Mucosa of descending colon (tissue), 3 donors: ENCODE results near the gene PCDH9. TPM values are rescaled to one million over a fixed set of nuclear protein-coding genes. Genes with fewer than 3 reads are reported as not detected.

Experiments used
- ATAC-seq: fragments of 200-7000 bp; cut with Tn5 transposase; one replicate; pipeline ENCODE4 v1.9.1; 2020; ENCODE audit warnings: mild to moderate bottlenecking, moderate library complexity
- DNase-seq, 3 donors: peaks; one replicate each; pipeline ENCODE4 v3.0.0-alpha.2; 2020
- H3K36me3 ChIP-seq: fragments of 200-600 bp; one replicate; pipeline ENCODE4 v1.8.0; 2021; ENCODE audit warnings: low read depth, mild to moderate bottlenecking
- H3K4me1 ChIP-seq: fragments of 200-600 bp; one replicate; pipeline ENCODE4 v1.8.0; 2021; ENCODE audit warnings: low read depth, mild to moderate bottlenecking
- H3K4me3 ChIP-seq: fragments of 200-600 bp; one replicate; pipeline ENCODE4 v1.8.0; 2021; ENCODE audit warnings: mild to moderate bottlenecking
- H3K9me3 ChIP-seq: fragments of 200-600 bp; one replicate; pipeline ENCODE4 v1.8.0; 2021; ENCODE audit warnings: mild to moderate bottlenecking
- intact Hi-C, 2 donors: fragments of 100-400 bp; cut with DNase I in 1 of 2; cut with micrococcal nuclease in 1 of 2; formaldehyde crosslinking; loops; one replicate each; pipeline versions ENCODE4 v1.11.0 to v1.11.1; 2022; cut with DNase I, micrococcal nuclease
- total RNA-seq, 3 donors: library from RNA; stranded (reverse); fragmentation: NEBNext Ultra II Directional in 2 of 3; extraction: Animal tissue kit (Norgen Biotek cat#: 25700) in 2 of 3; gene quantifications; one replicate each; pipeline versions ENCODE4 v1.2.1 to v1.2.4, GENCODE V29; 2021 to 2023
- TF ChIP-seq, protein P1 (sequence below): fragments of 200-600 bp; IDR thresholded peaks from one replicate; pipeline ENCODE4 v1.8.0; 2022; ENCODE audit warnings: antibody characterized with exemption, mild to moderate bottlenecking
- donor health status: DM: no; HTN: no; CAD: no; lungs with moderate emphysema.
- donor health status: DM: no; HTN: no; CAD: no.
- donor health status: DM: no; HTN: yes; CAD: no.

Gene PCDH9
- total RNA-seq, 3 donors from 2014 or later = 0.58 to 5.0 (median 0.80) TPM

DNA sequence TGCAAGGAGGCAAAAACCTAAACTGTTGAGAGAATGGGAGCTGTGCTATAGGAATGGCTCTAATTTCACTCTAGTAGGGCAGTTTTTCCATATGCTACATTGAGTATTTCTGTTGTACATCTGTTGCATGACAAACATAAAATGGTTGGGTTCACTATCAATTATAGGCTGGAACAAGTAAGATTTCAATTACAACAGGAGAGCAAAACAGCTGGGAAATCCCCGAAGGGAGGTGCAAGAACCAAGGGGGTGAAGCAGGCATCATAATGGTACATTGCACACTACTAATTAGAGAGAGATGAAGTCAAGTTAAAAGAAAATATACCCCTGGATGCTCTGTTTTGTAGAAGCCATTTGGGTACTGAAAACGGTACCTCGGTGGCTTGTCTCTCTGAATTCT is 389.5 kb downstream of the PCDH9 start:
- TF ChIP-seq, protein P1, sequence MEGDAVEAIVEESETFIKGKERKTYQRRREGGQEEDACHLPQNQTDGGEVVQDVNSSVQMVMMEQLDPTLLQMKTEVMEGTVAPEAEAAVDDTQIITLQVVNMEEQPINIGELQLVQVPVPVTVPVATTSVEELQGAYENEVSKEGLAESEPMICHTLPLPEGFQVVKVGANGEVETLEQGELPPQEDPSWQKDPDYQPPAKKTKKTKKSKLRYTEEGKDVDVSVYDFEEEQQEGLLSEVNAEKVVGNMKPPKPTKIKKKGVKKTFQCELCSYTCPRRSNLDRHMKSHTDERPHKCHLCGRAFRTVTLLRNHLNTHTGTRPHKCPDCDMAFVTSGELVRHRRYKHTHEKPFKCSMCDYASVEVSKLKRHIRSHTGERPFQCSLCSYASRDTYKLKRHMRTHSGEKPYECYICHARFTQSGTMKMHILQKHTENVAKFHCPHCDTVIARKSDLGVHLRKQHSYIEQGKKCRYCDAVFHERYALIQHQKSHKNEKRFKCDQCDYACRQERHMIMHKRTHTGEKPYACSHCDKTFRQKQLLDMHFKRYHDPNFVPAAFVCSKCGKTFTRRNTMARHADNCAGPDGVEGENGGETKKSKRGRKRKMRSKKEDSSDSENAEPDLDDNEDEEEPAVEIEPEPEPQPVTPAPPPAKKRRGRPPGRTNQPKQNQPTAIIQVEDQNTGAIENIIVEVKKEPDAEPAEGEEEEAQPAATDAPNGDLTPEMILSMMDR = no peak
- Histone ChIP-seq H3K9me3 (no peaks in the 10 kb centered on the region), H3K36me3 (no peaks in the 10 kb centered on the region), H3K4me3 (no peak overlapping the region), H3K4me1 (no peaks in the 10 kb centered on the region)
- DNase-seq (no peak), ATAC-seq (no peak)
- intact Hi-C loops = no loop called here

DNA sequence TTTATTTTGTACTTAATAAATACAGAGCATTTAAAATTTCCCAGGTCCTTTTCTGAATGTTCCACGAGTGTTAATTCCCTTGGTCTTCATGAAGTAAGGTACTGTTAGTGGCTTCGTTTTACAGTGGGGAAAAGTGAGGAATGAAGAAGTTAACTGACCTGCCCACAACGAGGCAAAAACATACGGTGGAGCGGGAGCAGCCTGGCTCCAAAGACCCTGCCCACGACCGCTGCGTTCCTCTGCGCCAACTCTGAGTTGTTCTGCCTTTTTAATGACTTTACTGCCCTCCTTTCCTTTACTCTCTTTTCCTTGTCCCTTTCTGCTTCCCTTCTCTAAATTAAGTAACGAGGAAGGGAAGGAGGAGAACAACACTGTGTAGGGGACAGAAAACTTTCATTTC is 392.9 kb downstream of the PCDH9 start:
- TF ChIP-seq, protein P1 = no peak
- ATAC-seq = no peak
- no peaks in the 10 kb centered on the region for H3K36me3 ChIP-seq
- no peaks in the 10 kb centered on the region for H3K9me3 ChIP-seq
- H3K4me3 ChIP-seq = no peak overlapping the region
- intact Hi-C loops = no loop called here
- no peak for DNase-seq
- no peaks in the 10 kb centered on the region for H3K4me1 ChIP-seq

DNA sequence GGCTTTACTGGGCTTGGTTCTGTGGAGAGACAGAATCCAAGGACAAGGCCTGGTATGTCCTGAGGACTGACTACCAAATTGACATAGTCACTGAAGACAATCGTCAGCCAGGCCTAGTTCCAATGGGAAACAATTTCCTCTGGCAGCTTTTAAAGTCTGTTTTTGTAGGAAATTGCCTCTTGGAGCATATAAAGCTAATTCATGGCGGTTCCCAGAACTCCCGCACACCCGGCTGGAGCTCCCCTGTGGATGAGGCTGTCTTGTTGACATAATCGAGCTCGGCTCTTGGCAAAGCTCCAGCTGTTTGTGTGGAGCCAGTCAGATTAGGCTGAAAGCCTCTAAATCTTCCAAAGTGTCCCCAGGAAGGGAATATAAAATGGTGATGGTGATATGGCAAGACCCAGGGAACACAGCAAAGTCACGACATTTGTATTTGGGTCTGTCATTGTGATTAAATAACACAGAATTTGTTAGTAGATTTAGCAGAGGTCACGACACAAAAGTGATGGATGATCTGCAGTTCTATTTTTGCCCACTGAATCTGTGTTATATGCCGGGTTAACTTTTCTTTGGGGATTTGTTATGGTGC is 395.0 kb downstream of the PCDH9 start:
- intact Hi-C loops = no loop called here
- no peak for ATAC-seq
- Histone ChIP-seq H3K9me3 (no peaks in the 10 kb centered on the region), H3K4me1 (no peaks in the 10 kb centered on the region), H3K36me3 (no peaks in the 10 kb centered on the region), H3K4me3 (no peak overlapping the region)
- TF ChIP-seq, protein P1 = no peak
- peak; percentile 32 to 55 (median 33) for DNase-seq

DNA sequence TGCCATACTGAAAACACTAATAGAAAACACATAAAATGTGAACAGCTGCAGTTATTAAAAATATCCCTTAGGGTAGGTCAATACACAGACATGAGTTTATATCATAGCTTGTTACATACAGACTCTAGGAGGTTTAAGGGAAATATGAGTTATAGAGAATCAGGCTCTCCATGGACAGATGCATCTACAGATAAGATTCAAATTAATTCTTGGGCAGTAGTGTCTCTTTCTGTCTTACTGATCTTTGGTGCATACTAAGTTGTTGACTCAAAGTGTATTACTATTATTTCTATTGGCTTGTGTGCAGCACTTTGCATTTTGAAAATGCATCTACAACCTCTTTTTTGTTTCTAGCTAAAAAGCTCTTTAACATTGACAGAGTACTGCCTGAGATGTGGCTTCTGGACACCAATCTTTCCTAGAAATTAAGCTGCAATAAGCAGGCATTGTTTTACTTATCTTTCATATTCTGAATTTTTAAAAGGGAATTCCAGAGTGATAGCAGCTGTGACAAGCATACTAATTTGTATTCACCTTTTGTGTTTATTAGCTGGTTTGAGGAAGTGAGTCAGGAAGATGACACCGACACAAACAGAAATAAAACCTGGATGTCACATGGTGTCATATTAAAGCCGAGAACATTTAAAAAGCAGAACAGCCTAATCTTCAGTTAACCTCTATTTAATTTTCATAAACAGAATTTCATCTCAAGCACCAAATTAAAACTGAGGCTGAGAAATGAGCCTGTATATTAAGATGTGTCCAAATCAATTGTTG is 399.0 kb downstream of the PCDH9 start:
- TF ChIP-seq, protein P1 = no peak
- no peaks in the 10 kb centered on the region for H3K4me1 ChIP-seq
- H3K4me3 ChIP-seq = no peak overlapping the region
- no peaks in the 10 kb centered on the region for H3K36me3 ChIP-seq
- intact Hi-C loops = no loop called here
- DNase-seq (no peak), ATAC-seq (no peak)
- H3K9me3 ChIP-seq = no peaks in the 10 kb centered on the region

DNA sequence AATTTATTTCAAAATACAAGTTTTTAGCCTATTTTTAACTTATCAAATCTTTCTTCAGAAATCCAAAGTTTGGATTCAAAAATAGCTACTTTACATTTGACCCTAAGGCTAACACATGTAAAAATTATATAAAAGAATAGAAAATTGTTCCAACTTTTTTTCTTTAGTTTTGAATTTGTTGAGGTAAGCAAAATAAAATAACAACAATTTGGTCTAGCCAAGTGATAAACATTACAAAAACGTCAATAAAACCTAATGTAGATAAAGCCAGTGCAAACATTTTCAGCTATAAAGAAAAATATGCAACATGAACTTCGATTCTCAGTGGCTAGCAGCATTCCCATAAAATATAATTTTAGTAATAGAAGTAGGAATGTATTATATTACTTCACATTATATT is 400.3 kb downstream of the PCDH9 start:
- intact Hi-C loops = no loop called here
- TF ChIP-seq, protein P1 = no peak

More for the DNA sequence above, 400.3 kb downstream of the PCDH9 start:
- Histone ChIP-seq H3K4me3 (no peak overlapping the region), H3K9me3 (no peaks in the 10 kb centered on the region), H3K4me1 (no peaks in the 10 kb centered on the region), H3K36me3 (no peaks in the 10 kb centered on the region)
- ATAC-seq = no peak
- no peak for DNase-seq
